Subcutaneous abdominal adipose tissue (tissue), 5 donors: Measurements from ENCODE around the gene VGLL4.

Experiments used
- H3K27ac ChIP-seq: one replicate; pipeline ENCODE4 v1.7.0; 2013; ENCODE audit warnings: low read depth, mild to moderate bottlenecking, inconsistent platforms, low read length, moderate library complexity
- H3K27me3 ChIP-seq, 5 donors: one replicate each; pipeline ENCODE4 v1.7.0; 2013; ENCODE audit warnings: low read length in 5 of 5, inconsistent platforms in 1 of 5; ENCODE audit not compliant: control insufficient read depth in 5 of 5, insufficient read depth in 4 of 5
- H3K36me3 ChIP-seq, 5 donors: one replicate each; pipeline ENCODE4 v1.7.0; 2013; ENCODE audit warnings: low read length in 5 of 5; ENCODE audit not compliant: control insufficient read depth in 5 of 5, insufficient read depth in 5 of 5
- H3K4me1 ChIP-seq, 5 donors: one replicate each; pipeline ENCODE4 v1.7.0; 2013; ENCODE audit warnings: low read length in 5 of 5, mild to moderate bottlenecking in 3 of 5, moderate library complexity in 1 of 5; ENCODE audit not compliant: control insufficient read depth in 5 of 5, insufficient read depth in 5 of 5
- H3K4me3 ChIP-seq, 5 donors: one replicate each; pipeline ENCODE4 v1.7.0; 2013; ENCODE audit warnings: low read length in 5 of 5, low read depth in 1 of 5
- H3K9ac ChIP-seq, 5 donors: one replicate each; pipeline ENCODE4 v1.7.0; 2013; ENCODE audit warnings: low read length in 5 of 5, mild to moderate bottlenecking in 4 of 5, moderate library complexity in 3 of 5
- H3K9me3 ChIP-seq, 5 donors: one replicate each; pipeline ENCODE4 v1.7.0; 2013; ENCODE audit warnings: low read length in 5 of 5; ENCODE audit not compliant: control insufficient read depth in 5 of 5
- donor health status: healthy.
- donor health status: healthy.
- donor health status: healthy.
- donor health status: healthy.
- donor health status: healthy.

Gene VGLL4

DNA sequence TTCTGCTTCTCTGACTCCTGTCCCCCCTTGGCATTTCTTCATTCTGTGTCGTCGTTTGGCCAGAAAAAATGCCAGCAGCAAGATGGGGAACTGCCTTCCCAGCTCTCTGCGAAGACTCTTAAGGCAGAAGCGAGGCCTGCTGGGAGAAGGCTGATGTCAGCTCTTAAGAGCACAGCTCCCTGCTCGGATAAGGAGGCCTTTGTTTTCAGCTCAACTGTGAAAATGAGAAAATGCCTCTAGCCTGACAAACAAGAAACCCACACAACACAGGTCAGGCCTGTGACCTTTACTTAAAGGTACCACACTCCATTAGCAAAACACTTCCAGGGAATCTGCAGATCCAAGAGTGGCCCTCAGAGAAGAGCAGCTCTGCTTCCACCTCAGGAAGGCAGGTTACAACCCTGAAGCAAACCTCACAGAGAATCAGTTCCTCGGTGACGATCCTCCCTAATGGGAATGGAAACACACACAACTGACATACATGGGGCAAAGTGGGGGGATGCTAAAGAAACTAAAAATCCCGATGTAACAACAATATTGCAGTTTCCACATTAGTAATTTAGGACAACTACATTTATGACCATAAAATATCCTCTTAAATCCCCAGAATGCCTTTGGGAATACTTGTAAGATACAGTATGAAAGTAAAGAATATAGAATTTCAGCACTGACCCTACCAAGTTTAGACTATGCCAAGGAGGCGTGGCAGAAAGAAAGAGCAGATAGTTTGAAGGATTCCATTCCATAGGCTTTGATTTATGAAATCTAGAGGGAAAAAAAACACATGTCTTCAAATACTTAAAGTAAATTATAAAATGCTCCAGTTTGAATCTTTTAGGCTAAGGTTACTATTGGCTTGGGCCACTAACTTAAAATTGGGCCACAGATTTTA lies 52.1 kb downstream of the VGLL4 start:
- H3K9me3 ChIP-seq: no peaks in the 10 kb centered on the region
- peak overlapping the region in 3 of 5 donors; percentile 8 to 47 (median 45) for H3K9ac ChIP-seq
- H3K27me3 ChIP-seq: no peaks in the 10 kb centered on the region
- peaks cover 0 to 4% (median 0%) of the 10 kb centered on the region in 5 donors for H3K36me3 ChIP-seq
- H3K4me3 ChIP-seq: peak overlapping the region in 2 of 5 donors; percentile 23 to 34
- H3K4me1 ChIP-seq: peaks cover 17 to 63% (median 62%) of the 10 kb centered on the region in 5 donors
- H3K27ac ChIP-seq: peak overlapping the region; percentile 79

DNA sequence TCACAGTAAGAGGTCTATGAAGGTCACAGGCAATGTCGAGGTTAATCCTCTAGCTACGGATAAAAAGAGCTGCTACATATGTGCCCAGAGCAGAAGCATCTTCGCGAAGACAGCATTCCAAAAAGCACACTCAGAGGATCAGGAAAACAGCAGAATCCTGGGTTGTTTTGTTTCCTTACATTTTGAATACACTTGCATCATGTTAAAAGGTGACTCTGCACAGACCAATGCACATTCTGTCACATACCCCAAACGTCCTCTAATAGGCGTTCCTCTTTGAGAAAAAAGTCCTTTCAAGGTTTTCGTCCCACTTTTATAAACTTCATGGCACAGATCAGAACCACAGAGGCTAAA lies 52.7 kb downstream of the VGLL4 start:
- H3K27ac ChIP-seq: peak overlapping the region; percentile 79
- H3K36me3 ChIP-seq: peaks cover 0 to 4% (median 0%) of the 10 kb centered on the region in 5 donors
- peaks cover 17 to 63% (median 62%) of the 10 kb centered on the region in 5 donors for H3K4me1 ChIP-seq
- peak overlapping the region in 2 of 5 donors; percentile 23 to 34 for H3K4me3 ChIP-seq
- peak overlapping the region in 2 of 5 donors; percentile 28 to 45 for H3K9ac ChIP-seq
- no peaks in the 10 kb centered on the region for H3K9me3 ChIP-seq
- H3K27me3 ChIP-seq: no peaks in the 10 kb centered on the region

DNA sequence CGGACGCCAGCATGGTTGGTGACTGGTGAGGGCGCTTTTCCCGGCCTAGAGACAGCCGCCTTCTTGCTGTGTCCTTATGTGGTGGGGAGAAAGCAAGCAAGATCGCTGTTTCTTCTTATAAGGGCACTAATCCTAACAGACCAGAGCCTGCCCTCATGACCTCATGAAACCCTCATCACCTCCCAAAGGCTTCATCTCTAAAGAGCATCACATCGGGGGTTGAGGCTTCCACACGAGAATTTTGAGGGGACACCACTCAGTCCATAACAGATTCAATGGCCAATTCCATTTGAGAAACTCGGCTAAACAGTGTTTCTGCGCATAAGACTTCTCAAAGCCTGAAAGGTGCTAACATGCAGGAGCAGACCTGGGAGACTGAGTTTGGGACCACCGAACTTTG lies 54.0 kb downstream of the VGLL4 start:
- H3K36me3 ChIP-seq: peaks cover 0 to 4% (median 0%) of the 10 kb centered on the region in 5 donors
- H3K9me3 ChIP-seq: no peaks in the 10 kb centered on the region
- peak overlapping the region; percentile 38 for H3K27ac ChIP-seq
- no peak overlapping the region for H3K4me3 ChIP-seq
- peaks cover 17 to 65% (median 62%) of the 10 kb centered on the region in 5 donors for H3K4me1 ChIP-seq
- no peaks in the 10 kb centered on the region for H3K27me3 ChIP-seq
- H3K9ac ChIP-seq: peak overlapping the region in 1 of 5 donors; percentile 3

DNA sequence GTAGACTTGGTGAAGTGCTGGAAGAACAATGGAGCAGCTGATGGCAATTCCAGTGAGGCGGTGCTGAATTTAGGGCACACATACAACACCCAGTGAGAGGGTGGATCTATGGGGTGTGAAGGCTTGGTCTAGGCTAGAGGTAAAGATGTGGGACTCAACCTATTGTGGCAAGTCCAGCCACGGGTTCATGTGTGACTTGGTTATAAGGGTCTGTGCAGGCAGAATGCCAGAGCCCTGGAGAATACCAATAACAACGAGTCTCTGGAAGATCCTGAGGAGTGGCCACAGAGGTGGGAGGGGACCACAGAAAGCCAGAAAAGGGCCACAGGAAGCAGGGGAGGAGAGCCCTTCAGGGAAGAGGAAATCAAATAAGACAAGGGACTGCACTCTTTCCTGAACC lies 55.0 kb downstream of the VGLL4 start:
- Histone ChIP-seq H3K9ac (no peak overlapping the region), H3K4me3 (no peak overlapping the region), H3K9me3 (no peaks in the 10 kb centered on the region), H3K36me3 (peaks cover 0 to 4% (median 0%) of the 10 kb centered on the region in 5 donors), H3K27me3 (no peaks in the 10 kb centered on the region), H3K27ac (no peak overlapping the region), H3K4me1 (peaks cover 17 to 66% (median 61%) of the 10 kb centered on the region in 5 donors)

DNA sequence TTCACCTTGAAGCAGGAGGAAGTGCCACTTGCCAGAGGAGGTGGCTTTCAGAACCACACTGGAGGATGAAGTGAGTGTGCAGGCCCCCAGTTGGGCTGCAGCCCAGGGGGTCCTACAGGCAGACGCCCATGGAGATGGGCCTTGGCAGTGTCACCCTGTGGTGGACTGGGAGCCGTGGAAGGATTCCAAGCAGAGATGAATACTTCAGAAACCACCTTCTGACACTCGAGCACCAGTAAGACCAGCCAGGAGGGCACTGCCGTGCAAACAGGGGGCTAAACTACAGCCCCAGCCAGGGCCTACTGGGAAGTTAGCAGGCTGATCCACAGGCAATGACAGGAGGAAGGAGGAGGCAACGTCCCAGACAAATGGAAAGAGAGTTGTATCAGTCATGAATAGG lies 55.4 kb downstream of the VGLL4 start:
- Histone ChIP-seq H3K4me1 (peaks cover 17 to 66% (median 61%) of the 10 kb centered on the region in 5 donors), H3K36me3 (peaks cover 0 to 4% (median 0%) of the 10 kb centered on the region in 5 donors), H3K27me3 (no peaks in the 10 kb centered on the region), H3K27ac (no peak overlapping the region), H3K4me3 (no peak overlapping the region), H3K9me3 (no peaks in the 10 kb centered on the region), H3K9ac (no peak overlapping the region)

DNA sequence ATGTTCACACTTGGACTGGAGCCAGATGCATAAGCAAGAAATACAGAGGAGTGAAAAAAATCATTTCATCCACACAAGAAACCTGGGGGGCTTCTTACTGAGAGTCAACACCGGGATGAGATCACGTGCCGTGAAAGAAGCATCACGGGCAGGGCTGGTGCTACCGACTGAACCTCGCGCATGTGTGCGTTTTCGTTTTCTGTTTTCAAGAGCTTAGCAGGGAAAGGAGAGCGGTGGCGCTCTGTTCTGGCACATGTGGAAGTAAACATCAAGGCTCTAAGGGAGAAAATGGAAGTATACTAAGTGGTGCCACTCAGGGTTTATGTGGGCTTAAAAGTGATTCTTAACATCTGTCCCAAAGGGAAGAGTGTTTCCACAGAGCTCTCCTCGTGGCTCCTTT lies 55.9 kb downstream of the VGLL4 start:
- H3K27ac ChIP-seq: no peak overlapping the region
- peaks cover 18 to 68% (median 62%) of the 10 kb centered on the region in 5 donors for H3K4me1 ChIP-seq
- H3K9ac ChIP-seq: no peak overlapping the region

DNA sequence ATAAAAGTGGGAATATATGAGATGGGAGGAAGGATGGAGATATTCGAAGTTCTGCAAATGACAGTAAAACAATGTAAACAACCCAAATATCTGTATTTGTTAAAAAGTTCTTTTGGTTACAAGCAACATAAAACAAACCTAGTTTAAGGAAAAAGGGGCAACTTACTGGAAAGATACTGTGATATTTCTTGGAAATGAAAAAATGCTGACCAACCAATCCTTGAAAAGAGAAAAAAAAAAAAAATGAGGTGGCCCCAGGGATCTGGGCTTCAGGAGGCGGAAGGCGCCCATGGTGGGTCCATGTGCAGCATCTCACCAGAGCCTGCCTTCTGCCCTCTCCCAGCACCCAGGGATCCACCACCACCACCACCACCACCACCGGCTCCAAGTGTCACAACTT lies 59.1 kb downstream of the VGLL4 start:
- H3K4me3 ChIP-seq: no peak overlapping the region
- no peak overlapping the region for H3K27ac ChIP-seq
- H3K27me3 ChIP-seq: no peaks in the 10 kb centered on the region
- peaks cover 0 to 5% (median 0%) of the 10 kb centered on the region in 5 donors for H3K36me3 ChIP-seq
- H3K9ac ChIP-seq: no peak overlapping the region
- peaks cover 6 to 53% (median 48%) of the 10 kb centered on the region in 5 donors for H3K4me1 ChIP-seq
- no peaks in the 10 kb centered on the region for H3K9me3 ChIP-seq

More for the DNA sequence above, 55.9 kb downstream of the VGLL4 start:
- no peaks in the 10 kb centered on the region for H3K27me3 ChIP-seq
- no peaks in the 10 kb centered on the region for H3K9me3 ChIP-seq
- H3K4me3 ChIP-seq: no peak overlapping the region
- peaks cover 0 to 4% (median 0%) of the 10 kb centered on the region in 5 donors for H3K36me3 ChIP-seq

DNA sequence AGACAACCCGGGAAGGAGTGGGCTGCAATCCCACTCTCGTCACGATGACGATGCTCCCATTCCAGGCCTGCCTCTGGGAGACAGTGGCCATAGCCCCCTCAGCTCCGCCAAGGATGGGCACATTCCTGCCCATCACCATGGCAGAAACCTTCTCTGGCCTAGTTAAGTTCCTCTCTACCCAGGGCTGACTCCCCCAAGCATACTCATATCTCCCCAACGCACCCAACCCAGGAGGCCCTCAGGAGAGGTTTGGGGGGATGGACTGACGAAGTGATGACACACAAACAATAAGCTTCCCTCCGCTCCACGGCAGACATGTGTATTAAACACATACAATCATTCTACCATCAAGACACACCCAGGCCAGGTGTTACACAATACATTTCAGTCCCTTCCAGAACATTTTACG lies 60.1 kb downstream of the VGLL4 start:
- H3K27me3 ChIP-seq: no peaks in the 10 kb centered on the region
- peak overlapping the region; percentile 8 for H3K27ac ChIP-seq
- H3K4me3 ChIP-seq: no peak overlapping the region
- peaks cover 0 to 5% (median 0%) of the 10 kb centered on the region in 5 donors for H3K36me3 ChIP-seq
- peaks cover 6 to 44% (median 39%) of the 10 kb centered on the region in 5 donors for H3K4me1 ChIP-seq
- H3K9ac ChIP-seq: peak overlapping the region in 1 of 5 donors; percentile 14
- H3K9me3 ChIP-seq: no peaks in the 10 kb centered on the region

DNA sequence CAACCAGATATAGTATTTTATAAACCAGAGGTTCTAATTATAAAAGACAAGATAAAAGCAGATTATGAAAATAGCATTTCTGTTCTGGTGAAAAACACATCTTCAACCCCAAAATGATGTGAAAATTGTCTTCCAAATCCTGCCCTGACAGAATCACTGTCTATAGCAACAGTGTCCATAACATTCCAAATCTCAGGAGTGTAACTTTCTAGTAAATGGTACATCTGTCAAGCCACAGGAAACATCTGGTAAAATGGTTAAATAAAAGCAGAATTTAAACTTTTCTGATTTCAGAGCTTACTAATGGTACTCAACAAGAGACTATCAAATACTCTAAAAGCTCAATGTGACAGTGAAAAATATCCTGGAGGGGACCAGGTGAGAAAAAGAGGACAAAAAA lies 60.5 kb downstream of the VGLL4 start:
- H3K9ac ChIP-seq: no peak overlapping the region
- H3K4me3 ChIP-seq: no peak overlapping the region
- H3K36me3 ChIP-seq: peaks cover 0 to 5% (median 0%) of the 10 kb centered on the region in 5 donors
- no peaks in the 10 kb centered on the region for H3K27me3 ChIP-seq
- H3K9me3 ChIP-seq: no peaks in the 10 kb centered on the region
- H3K4me1 ChIP-seq: peaks cover 6 to 41% (median 35%) of the 10 kb centered on the region in 5 donors
- H3K27ac ChIP-seq: peak overlapping the region; percentile 65
